Measurements from ENCODE around the gene CTSD.

The CTSD gene

GRCh38 chr11:1744891-1745700 lies 18.6 kb downstream of the CTSD start:
- DNase-seq (ENCODE audit: low spot score), result no peak

GRCh38 chr11:1744137-1744886 lies 19.4 kb downstream of the CTSD start:
- DNase-seq (ENCODE audit: low spot score), result no peak

GRCh38 chr11:1743585-1744136 lies 20.1 kb downstream of the CTSD start:
- no peak for DNase-seq (ENCODE audit: low spot score)

- DNase-seq (ENCODE audit: low spot score), result no peak
These were observed 20.7 kb downstream of the CTSD start for GRCh38 chr11:1742869-1743584.

- no peak for DNase-seq (ENCODE audit: low spot score)
These were observed 21.4 kb downstream of the CTSD start for GRCh38 chr11:1742371-1742770.

GRCh38 chr11:1741741-1742140 lies 22.0 kb downstream of the CTSD start:
- DNase-seq (ENCODE audit: low spot score), result no peak

- DNase-seq (ENCODE audit: low spot score), result no peak
These were observed 22.8 kb downstream of the CTSD start for GRCh38 chr11:1740786-1741530.

- DNase-seq (ENCODE audit: low spot score), result no peak
These were observed 24.2 kb downstream of the CTSD start for GRCh38 chr11:1739576-1739975.

GRCh38 chr11:1738380-1738779 lies 25.3 kb downstream of the CTSD start:
- no peak for DNase-seq (ENCODE audit: low spot score)

GRCh38 chr11:1737080-1737757 lies 26.5 kb downstream of the CTSD start:
- no peak for DNase-seq (ENCODE audit: low spot score)

GRCh38 chr11:1736447-1736992 lies 27.2 kb downstream of the CTSD start:
- no peak for DNase-seq (ENCODE audit: low spot score)

GRCh38 chr11:1735271-1735670 lies 28.5 kb downstream of the CTSD start:
- no peak for DNase-seq (ENCODE audit: low spot score)

GRCh38 chr11:1734641-1735081 lies 29.1 kb downstream of the CTSD start:
- DNase-seq (ENCODE audit: low spot score), result no peak

GRCh38 chr11:1733716-1734640 lies 29.7 kb downstream of the CTSD start:
- DNase-seq (ENCODE audit: low spot score), result no peak

GRCh38 chr11:1733009-1733715 lies 30.6 kb downstream of the CTSD start:
- DNase-seq (ENCODE audit: low spot score), result no peak

- no peak for DNase-seq (ENCODE audit: low spot score)
These were observed 31.2 kb downstream of the CTSD start for GRCh38 chr11:1732418-1733008.

- no peak for DNase-seq (ENCODE audit: low spot score)
These were observed 32.2 kb downstream of the CTSD start for GRCh38 chr11:1731451-1732059.

GRCh38 chr11:1730059-1730629 lies 33.6 kb downstream of the CTSD start:
- no peak for DNase-seq (ENCODE audit: low spot score)
